Measurements from ENCODE around the gene GPANK1.
A peak's percentile ranks its signal among the peaks of the same experiment; 100 is the strongest.

GPANK1 gene

GRCh38 chr6:31620586-31621319 lies 44.0 kb downstream of the GPANK1 start, which contains the start of gene PRRC2A:
TSS of gene PRRC2A (plus strand) at chr6:31620715. CDS start at chr6:31622790, 2,075 bp downstream.
- peak within 1 kb of the TSS; percentile 96 for H3K4me3 ChIP-seq (ENCODE audit: low read depth, low read length)
- no peak for TF ChIP-seq CTCF (IDR thresholded peaks at IDR 0.05; ENCODE audit: low read depth, low read length, missing control alignments)
- in situ Hi-C loops (cut with HindIII; ENCODE audit: low sequenced_read_pairs), result no loop called here
- peak; percentile 95 for DNase-seq (ENCODE audit: low read depth)

- in situ Hi-C loops (cut with HindIII; ENCODE audit: low sequenced_read_pairs), result loop anchor here (5.0 kb wide), 1 partner anchor 78 kb away; the partner anchor contains the start of gene DDX39B
- TF ChIP-seq CTCF (IDR thresholded peaks at IDR 0.05; ENCODE audit: low read depth, low read length, missing control alignments), result no peak
- peak; percentile 97 for DNase-seq (ENCODE audit: low read depth)
- peak overlapping the region; percentile 96 for H3K4me3 ChIP-seq (ENCODE audit: low read depth, low read length)
Measured at GRCh38 chr6:31619805-31620585, 44.8 kb downstream of the GPANK1 start.

GRCh38 chr6:31617010-31617409 lies 47.8 kb downstream of the GPANK1 start:
- TF ChIP-seq CTCF (IDR thresholded peaks at IDR 0.05; ENCODE audit: low read depth, low read length, missing control alignments), result no peak
- H3K4me3 ChIP-seq (ENCODE audit: low read depth, low read length), result no peak overlapping the region
- in situ Hi-C loops (cut with HindIII; ENCODE audit: low sequenced_read_pairs), result loop anchor here (5.0 kb wide), 1 partner anchor 75 kb away; the partner anchor contains the start of gene DDX39B
- no peak for DNase-seq (ENCODE audit: low read depth)

- no peak for DNase-seq (ENCODE audit: low read depth)
- no peak overlapping the region for H3K4me3 ChIP-seq (ENCODE audit: low read depth, low read length)
- TF ChIP-seq CTCF (IDR thresholded peaks at IDR 0.05; ENCODE audit: low read depth, low read length, missing control alignments), result no peak
- in situ Hi-C loops (cut with HindIII; ENCODE audit: low sequenced_read_pairs), result loop anchor here (5.0 kb wide), 1 partner anchor 73 kb away; the partner anchor contains the start of gene DDX39B
Measured at GRCh38 chr6:31615748-31616147, 49.0 kb downstream of the GPANK1 start.

- in situ Hi-C loops (cut with HindIII; ENCODE audit: low sequenced_read_pairs), result loop anchor here (5.0 kb wide), 1 partner anchor 73 kb away; the partner anchor contains the start of gene DDX39B
- TF ChIP-seq CTCF (IDR thresholded peaks at IDR 0.05; ENCODE audit: low read depth, low read length, missing control alignments), result no peak
Measured at GRCh38 chr6:31614684-31615578, 49.9 kb downstream of the GPANK1 start, which contains the start of gene AIF1. TSS of gene AIF1 (plus strand) at chr6:31615234. CDS start at chr6:31615330, 96 bp downstream.

More at GRCh38 chr6:31614684-31615578, 49.9 kb downstream of the GPANK1 start, which contains the start of gene AIF1:
- no peak for DNase-seq (ENCODE audit: low read depth)
- H3K4me3 ChIP-seq (ENCODE audit: low read depth, low read length), result no peak within 1 kb of the TSS

Data from astrocyte of the cerebellum (primary cell).